Measurements from ENCODE around the gene S100A1.
A peak's percentile ranks its signal among the peaks of the same experiment; 100 is the strongest.
"Not testable (repeated sequence)": the region's sequence is repeated elsewhere in the genome, so short reads cannot be mapped to it uniquely, and the experiment has no call there.

S100A1 gene

DNA sequence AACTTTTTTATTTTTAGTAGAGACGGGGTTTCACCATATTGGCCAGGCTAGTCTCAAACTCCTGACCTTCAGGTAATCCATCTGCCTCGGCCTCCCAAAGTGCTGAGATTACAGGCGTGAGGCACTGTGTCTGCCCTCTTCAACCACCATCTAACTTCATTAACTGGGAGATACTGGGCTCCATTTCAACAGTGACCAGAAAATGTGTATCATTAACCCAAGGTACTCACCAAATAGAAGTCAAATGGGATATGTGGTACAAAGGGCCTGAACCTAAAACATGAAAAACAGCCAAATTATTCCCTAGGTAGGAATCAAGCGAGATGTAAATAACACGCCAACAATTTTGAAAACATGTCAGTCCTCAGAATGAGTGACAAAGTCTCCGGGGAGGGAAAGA, 41.4 kb downstream of the S100A1 start:
- no peaks in the 10 kb centered on the region for H3K9me3 ChIP-seq
- no peak for DNase-seq
- H3K27me3 ChIP-seq: no peaks in the 10 kb centered on the region
- H3K36me3 ChIP-seq: peaks cover 57% of the 10 kb centered on the region
- TF ChIP-seq, protein P1, sequence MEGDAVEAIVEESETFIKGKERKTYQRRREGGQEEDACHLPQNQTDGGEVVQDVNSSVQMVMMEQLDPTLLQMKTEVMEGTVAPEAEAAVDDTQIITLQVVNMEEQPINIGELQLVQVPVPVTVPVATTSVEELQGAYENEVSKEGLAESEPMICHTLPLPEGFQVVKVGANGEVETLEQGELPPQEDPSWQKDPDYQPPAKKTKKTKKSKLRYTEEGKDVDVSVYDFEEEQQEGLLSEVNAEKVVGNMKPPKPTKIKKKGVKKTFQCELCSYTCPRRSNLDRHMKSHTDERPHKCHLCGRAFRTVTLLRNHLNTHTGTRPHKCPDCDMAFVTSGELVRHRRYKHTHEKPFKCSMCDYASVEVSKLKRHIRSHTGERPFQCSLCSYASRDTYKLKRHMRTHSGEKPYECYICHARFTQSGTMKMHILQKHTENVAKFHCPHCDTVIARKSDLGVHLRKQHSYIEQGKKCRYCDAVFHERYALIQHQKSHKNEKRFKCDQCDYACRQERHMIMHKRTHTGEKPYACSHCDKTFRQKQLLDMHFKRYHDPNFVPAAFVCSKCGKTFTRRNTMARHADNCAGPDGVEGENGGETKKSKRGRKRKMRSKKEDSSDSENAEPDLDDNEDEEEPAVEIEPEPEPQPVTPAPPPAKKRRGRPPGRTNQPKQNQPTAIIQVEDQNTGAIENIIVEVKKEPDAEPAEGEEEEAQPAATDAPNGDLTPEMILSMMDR (IDR thresholded peaks at IDR 0.05; ENCODE audit: low read depth, low read length): no peak
- H3K4me3 ChIP-seq (ENCODE audit: low read depth, low read length): peak overlapping the region; percentile 98
- no peaks in the 10 kb centered on the region for H3K4me1 ChIP-seq

DNA sequence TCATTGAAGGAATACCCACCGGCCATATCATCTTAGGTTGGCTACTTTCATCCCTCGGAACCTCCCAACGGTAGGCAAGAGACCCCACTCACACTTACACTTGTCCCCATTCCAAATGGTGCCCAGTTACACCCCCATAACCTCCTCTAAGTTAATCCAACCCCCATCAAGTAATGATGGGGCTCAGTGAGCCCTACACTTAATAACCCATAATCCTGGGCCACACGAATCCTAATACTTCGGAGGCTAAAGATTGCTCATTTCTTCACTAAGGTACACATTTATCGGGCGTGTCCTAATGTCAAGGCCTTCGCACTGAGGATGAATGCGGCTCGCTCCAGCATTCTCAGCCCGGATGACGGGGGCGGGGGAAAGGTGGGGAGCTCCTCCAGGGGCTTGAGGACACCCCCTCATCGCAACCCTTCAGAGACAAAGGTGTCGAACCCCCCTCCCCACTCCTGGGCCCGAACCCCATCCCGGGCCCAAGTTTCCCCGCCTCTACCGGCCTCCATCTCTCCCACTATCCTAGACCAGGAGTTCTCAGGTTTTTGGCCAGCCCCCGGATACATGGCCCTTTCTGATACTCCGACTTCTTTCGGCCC, 42.1 kb downstream of the S100A1 start:
- Histone ChIP-seq H3K4me3 (ENCODE audit: low read depth, low read length) (peak overlapping the region; percentile 98), H3K27me3 (no peaks in the 10 kb centered on the region), H3K9me3 (no peaks in the 10 kb centered on the region), H3K36me3 (peaks cover 49% of the 10 kb centered on the region), H3K4me1 (no peaks in the 10 kb centered on the region)
- TF ChIP-seq, protein P1 (IDR thresholded peaks at IDR 0.05; ENCODE audit: low read depth, low read length): no peak
- DNase-seq: no peak

DNA sequence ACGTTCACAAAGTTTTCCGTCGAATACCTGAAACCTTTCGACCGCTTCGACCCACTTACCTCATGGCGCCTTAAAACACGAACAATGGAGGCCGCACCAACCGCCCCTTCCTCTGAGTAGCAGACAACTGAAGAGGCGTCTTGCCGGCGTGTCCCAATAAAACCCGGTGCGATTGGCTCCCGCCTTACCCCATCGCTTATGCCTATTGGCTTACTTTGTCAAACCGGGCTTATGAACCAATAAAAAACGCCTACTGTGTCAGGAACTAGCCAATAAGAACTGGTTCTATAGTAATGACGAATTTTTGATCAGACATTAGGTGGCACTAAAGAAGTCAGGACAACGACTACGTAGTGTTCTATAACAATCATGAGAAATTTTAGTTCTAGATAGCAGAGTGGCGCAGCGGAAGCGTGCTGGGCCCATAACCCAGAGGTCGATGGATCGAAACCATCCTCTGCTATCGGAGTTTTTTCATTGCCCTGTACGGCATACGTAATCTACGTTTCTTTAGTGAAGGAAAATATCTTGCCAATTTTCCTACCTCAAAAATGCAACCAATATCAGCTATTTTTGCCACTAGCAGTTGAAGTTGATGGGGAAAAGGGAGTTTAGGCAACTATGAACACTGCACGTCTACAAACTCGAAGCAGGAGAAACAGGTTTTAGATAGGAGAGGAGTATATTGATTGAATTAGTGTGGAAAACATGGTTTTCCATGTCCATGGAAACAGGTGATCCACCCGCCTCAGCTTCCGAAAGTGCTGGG, 42.8 kb downstream of the S100A1 start, which contains the start of gene ILF2:
TSS of gene ILF2 (minus strand) at position 135 of the 769 bp plus-strand sequence. CDS start at position 64, 71 bp downstream.
- TF ChIP-seq, protein P1 (IDR thresholded peaks at IDR 0.05; ENCODE audit: low read depth, low read length): peak; percentile 27; the same call in 1 of the 2 replicates

DNA sequence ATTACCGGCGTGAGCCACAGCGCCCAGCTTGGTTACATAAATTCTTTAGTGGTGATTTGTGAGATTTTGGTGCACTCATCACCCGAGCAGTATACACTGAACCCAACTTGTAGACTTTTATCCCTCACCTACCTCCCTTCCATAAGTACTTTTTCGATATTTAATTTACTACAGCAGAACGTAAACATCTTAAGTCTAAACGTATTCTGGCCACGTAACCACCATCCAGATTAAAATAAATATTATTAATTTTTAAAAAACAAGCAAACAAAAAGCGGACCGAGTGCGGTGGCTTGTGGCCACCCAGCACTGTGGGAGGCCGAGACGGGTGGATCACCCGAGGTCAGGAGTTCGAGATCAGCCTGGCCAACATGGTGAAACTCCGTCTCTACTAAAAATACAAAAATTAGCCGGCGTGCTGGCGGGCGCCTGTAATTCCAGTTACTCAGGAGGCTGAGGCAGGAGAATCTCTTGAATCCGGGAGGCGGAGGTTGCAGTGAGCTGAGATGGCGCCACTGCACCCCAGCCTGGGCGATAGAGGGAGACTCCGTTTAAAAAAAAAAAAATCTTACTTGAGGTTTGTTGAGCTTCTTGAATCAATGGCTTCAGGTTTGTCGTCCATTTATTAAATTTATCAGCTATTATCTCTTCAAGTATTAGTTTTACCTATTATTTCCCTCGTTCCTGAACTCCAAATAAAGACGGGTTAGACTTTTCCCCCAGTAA, 43.6 kb downstream of the S100A1 start:
- Histone ChIP-seq H3K4me3 (ENCODE audit: low read depth, low read length) (peak overlapping the region; percentile 73), H3K36me3 (peaks cover 35% of the 10 kb centered on the region)
- not testable (repeated sequence) for H3K4me1 ChIP-seq, H3K9me3 ChIP-seq, H3K27me3 ChIP-seq
- TF ChIP-seq, protein P1 (IDR thresholded peaks at IDR 0.05; ENCODE audit: low read depth, low read length): peak; percentile 23; the same call in 1 of the 2 replicates
- DNase-seq: peak; percentile 47

More for the DNA sequence above, 42.8 kb downstream of the S100A1 start, which contains the start of gene ILF2:
- peak; percentile 97 for DNase-seq
- peak within 1 kb of the TSS; percentile 98 for H3K4me3 ChIP-seq (ENCODE audit: low read depth, low read length)
- peaks cover 42% of the 10 kb centered on the region for H3K36me3 ChIP-seq
- H3K4me1 ChIP-seq: no peaks in the 10 kb centered on the region
- H3K27me3 ChIP-seq: no peaks in the 10 kb centered on the region
- no peaks in the 10 kb centered on the region for H3K9me3 ChIP-seq

DNA sequence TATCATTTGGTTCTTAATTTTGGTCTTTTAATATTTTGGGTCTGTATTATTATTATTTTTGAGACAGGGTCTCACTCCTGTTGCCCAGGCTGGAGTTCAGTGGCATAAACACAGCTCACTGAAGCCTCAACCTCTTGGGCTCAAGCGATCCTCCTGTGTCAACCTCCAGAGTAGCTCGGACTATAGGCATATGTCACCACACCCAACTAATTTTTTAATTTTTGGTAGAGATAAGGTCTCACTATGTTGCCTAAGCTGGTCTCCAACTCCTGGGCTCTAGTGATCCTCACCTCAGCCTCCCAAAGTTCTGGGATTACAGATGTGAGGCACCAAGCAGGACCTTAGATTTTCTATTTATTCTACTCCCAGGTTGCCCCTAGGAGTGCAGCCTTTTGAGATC, 45.3 kb downstream of the S100A1 start:
- H3K36me3 ChIP-seq: peaks cover 18% of the 10 kb centered on the region
- H3K27me3 ChIP-seq: peaks cover 6% of the 10 kb centered on the region
- no peaks in the 10 kb centered on the region for H3K4me1 ChIP-seq
- H3K9me3 ChIP-seq: no peaks in the 10 kb centered on the region
- TF ChIP-seq, protein P1 (IDR thresholded peaks at IDR 0.05; ENCODE audit: low read depth, low read length): no peak
- H3K4me3 ChIP-seq (ENCODE audit: low read depth, low read length): no peak overlapping the region
- DNase-seq: no peak

Measured in BE2C (cell line).